Activated CD4-positive, CD25-positive, alpha-beta regulatory T cell treated with anti-CD3 and anti-CD28 coated beads, Interleukin-2, amount 50 U/mL, for 24 hours (primary cell): ENCODE measurements around the gene SNTG2.
"Not testable (repeated sequence)": the region's sequence is repeated elsewhere in the genome, so short reads cannot be mapped to it uniquely, and the experiment has no call there.

Experiments used
- ATAC-seq, 2 donors: fragments of 150-1000 bp; cut with Tn5 transposase; one replicate each; pipeline ENCODE4 v1.10.0; 2021; ENCODE audit warnings: mild to moderate bottlenecking in 1 of 2, moderate library complexity in 1 of 2

SNTG2 gene

GRCh38 chr2:1340141-1340512 is 389.5 kb downstream of the SNTG2 start:
- no peak for ATAC-seq

- ATAC-seq: no peak
Observed at GRCh38 chr2:1341404-1342120, 390.9 kb downstream of the SNTG2 start.

GRCh38 chr2:1348789-1349188 is 398.1 kb downstream of the SNTG2 start:
- ATAC-seq: no peak

- no peak for ATAC-seq
Observed at GRCh38 chr2:1350111-1350510, 399.5 kb downstream of the SNTG2 start.

DNA sequence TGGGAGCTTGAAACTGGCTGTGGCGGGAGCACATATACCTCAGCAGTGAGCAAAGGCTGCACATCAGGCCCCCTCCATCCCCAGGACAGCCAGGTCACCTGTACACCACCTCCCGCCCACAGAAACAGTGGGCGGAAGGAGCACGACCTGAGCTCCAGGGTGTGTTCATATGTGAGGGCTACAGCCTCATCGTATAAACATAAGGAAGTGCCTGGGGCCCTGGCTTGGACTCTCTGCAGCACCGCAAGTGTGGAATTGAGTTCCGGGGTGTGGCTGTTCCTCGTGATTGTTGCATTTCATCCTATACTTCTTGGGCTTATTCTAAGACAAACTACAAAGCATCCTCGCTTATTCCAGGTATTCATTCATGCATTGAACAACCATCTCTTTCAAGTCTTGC is 402.5 kb downstream of the SNTG2 start:
- ATAC-seq: no peak

DNA sequence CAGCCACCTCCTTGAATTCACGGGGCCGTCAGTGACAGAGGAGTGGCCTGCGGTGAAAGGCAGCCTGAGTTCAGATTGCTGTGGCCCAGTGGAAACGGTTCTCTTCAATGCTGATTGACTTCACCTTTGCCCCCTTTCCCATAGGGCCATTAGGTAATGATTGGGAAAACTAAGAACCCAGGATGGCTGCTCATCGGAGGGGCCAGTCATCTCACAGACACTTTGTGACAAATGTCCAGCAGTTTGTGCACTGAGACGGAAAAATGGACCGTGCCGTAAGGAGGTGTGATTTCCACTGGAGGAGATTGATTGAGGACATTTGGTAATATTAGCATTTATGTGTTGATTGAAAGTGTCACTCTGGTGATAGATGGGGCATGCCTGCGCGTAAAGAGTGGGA is 402.9 kb downstream of the SNTG2 start:
- no peak for ATAC-seq

DNA sequence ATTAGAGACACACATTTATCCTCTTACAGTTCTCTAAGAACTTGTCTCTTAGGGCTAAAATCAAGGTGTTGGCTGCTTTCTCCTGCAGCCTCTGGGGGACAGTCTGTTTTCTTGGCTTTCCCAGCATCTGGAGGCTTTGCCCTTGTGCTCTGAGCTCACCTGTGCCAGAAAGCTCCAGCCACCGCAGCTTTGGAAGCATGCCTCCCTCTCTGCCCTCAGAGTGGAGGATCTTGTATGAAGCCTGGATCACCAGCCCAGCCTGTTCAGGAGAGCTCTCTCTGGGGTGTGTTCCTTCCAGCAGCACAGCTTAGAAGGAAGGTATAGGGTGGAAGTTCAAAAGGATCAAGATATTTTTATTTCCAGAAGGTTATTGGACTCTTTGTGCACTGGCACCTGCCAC is 409.5 kb downstream of the SNTG2 start:
- no peak for ATAC-seq

DNA sequence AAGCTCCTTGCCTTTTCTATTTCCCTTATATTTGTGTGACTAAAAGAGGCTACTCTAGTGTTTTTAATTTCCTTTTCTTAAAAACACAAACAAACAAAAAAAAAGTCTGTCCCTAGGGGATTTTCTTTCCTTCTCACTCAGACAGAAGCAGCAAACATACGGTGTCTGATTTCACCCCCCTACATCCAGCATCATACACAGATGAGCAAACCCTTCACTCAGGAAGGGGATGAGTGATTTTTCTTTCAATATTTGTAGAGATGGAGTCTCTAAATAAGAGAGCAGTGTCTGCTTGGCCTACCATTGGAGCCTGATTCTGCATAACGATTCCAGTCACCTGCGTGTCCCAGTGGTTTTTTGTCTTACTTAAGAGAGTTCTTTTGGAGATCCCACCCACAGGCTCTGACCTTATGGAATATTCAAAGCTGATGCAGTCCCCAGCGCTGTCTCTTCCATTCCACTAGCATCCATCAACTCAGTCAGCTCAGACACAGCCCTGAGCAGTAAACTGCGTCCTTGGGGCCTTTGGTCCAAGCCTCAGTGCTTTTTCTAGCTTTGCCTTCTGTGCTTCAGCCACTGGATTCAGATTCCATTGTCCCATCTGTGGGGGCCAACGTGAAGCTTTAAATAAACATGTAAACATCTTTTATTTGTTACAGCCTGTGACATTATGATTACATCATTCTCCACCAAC is 410.1 kb downstream of the SNTG2 start:
- no peak for ATAC-seq

DNA sequence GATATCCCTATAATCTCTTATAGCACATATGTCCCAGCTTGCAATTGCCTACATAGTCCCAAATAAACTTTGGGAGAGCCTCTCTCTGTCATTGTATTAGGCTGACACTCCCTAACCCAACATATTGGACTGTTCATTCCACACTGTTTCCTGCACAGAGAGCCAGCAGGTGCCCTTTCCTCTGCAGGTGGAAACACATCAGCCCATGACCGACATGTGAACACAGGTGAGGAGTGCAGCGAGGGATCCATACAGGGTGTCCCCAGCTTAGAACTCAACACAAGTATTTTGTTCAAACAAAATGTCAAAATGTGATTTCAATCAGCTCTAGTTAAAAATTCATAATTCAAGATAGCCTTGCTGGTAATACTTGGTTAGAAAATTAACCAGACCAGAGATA is 412.7 kb downstream of the SNTG2 start:
- ATAC-seq: no peak

DNA sequence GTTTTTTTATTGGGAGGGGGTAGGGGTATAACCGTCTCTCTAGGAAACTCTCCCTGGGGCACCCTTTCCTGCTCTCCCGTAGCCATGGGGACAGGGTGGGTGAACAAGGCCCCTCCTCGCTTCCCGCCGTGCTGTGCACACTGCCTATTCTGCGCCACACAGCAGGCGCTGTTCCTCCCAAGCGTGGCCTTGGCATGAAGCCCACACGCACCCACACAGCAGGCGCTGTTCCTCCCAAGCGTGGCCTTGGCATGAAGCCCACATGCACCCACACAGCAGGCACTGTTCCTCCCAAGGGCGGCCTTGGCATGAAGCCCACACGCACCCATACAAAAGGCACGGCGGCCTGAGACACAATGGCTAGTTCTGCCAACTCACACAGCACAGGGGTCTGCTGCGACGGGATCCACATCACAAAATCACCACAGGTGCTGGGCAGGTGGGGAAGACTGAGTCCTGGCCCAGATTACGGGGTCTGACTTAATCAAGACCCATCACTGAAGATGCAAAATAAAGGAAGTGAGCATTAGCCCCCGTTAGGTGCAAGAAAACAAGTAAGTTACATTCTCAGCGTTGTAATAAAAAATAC is 416.0 kb downstream of the SNTG2 start:
- ATAC-seq: no peak

GRCh38 chr2:1367601-1368000 is 417.0 kb downstream of the SNTG2 start:
- no peak for ATAC-seq

- ATAC-seq: no peak
Observed at GRCh38 chr2:1369905-1370304, 419.3 kb downstream of the SNTG2 start.

DNA sequence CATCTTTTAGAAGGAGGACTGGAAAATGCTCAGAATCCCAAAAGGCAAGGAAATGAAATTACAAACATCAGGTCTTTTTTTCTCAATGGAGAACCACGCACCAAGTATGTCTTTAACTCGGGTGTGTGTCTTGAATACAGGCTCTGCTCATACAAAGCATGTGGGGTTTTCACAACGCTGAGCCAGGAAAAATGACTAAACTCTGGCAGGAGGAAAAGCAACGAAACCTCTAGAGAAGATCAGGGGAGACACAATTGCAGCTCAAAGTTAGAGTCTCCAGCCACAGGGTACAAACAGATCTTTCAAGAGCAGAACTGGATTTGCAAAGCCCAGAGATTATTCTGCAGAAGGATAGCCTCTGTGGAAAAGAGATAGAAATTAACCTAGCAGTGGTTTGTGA is 419.8 kb downstream of the SNTG2 start:
- no peak for ATAC-seq

GRCh38 chr2:1371082-1371481 is 420.4 kb downstream of the SNTG2 start:
- ATAC-seq: no peak

GRCh38 chr2:1373830-1374229 is 423.2 kb downstream of the SNTG2 start:
- ATAC-seq: no peak

DNA sequence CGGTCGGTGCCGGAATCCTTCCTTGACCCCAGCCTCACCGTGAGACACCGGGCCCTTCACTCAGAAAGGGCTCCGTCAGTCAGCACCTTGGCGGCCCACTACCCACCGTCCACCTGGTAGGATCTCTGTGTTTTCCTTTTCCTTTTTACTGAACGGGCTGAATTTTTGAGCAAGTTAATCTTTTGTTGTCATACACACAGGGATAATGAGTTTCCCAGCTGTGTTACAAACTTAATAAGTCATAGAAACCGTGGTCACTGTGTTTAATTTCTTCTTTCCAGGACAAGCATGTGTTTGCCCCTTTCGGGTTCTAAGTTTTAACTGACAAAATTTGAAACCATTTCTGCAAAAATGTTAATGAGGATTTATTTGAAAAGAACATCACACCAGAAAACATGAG is 423.6 kb downstream of the SNTG2 start:
- no peak for ATAC-seq

DNA sequence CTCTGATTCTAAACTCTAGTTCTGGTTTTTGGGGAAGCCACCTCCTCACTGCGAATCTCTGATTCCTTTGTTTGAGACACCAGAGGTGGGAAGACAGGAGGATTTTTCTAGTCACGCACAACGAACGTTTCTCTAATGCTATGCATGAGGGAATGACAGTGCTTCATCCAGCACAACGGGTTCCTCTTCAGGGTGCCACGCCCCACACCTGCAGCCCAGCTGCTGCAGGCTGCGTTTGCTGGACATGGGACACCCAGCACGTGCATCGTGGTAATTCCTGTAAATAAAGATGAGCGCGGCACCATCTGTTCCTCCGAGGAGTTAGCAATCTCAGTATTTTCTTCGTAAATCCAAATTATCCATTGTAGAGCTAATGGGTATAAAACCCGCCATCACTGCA is 425.1 kb downstream of the SNTG2 start:
- no peak for ATAC-seq

DNA sequence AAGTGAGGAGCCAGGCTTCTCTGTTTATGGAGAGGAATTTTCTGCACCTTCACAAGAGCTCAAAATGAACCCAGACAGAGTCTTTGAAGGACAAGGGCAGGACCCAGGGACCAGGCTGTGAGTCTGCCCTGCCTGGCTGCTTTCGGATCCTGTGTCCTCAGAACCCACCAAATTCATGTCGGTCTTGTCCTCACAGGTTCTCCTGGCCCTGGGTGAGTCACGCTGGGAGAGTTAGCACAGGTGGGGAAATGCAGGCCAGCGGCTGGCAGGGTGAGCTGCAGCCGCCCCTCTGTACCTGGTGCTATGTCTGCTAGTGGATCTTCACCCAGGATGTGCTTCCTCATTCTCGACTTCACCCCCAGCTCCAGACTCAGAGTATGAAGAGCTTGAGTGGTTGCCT is 426.8 kb downstream of the SNTG2 start:
- no peak for ATAC-seq

- no peak for ATAC-seq
Observed at GRCh38 chr2:1378456-1379150, 428.0 kb downstream of the SNTG2 start.

GRCh38 chr2:1381644-1382043 is 431.0 kb downstream of the SNTG2 start:
- no peak for ATAC-seq

DNA sequence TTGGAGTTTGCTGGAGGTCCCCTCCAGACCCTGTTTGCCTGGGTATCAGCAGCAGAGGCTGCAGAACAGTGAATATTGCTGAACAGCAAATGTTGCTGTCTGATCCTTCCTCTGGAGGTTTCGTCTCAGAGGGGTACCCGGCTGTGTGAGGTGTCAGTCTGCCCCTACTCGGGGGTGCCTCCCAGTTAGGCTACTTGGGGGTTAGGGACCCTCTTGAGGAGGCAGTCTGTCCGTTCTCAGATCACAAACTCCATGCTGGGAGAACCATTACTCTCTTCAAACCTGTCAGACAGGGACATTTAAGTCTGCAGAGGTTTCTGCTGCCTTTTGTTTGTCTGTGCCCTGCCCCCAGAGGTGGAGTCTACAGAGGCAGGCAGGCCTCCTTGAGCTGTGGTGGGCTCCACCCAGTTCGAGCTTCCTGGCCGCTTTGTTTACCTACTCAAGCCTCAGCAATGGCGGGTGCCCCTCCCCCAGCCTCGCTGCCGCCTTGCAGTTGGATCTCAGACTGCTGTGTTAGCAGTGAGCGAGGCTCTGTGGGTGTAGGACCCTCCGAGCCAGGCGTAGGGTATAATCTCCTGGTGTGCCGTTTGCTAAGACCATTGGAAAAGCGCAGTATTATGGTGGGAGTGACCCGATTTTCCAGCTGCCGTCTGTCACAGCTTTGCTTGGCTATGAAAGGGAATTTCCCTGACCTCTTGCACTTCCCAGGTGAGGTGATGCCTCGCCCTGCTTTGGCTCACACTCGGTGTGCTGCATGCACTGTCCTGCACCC is 437.5 kb downstream of the SNTG2 start:
- not testable (repeated sequence) for ATAC-seq

- not testable (repeated sequence) for ATAC-seq
Observed at GRCh38 chr2:1390118-1390517, 439.5 kb downstream of the SNTG2 start.

DNA sequence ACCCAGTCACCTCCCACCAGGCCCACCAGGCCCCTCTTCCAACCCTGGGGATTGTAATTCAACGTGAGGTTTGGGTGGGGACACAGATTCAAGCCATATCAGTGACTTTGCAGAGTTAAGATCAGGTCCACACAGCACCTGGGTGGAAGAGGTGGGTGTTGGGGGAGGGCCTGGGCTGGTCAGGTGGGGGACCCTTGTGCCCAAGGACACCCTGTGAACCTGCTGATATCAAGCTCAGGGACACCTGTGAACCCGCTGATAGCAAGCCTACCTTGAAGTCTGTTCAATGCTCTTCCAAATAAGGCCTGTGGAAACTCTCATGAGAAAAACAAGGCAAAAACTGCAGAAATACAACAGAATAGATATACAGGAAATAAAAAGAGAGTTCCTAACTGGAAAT is 442.7 kb downstream of the SNTG2 start:
- no peak for ATAC-seq
